ENCODE measurements around the gene TOR1B.
"Not testable (repeated sequence)": the region's sequence is repeated elsewhere in the genome, so short reads cannot be mapped to it uniquely, and the experiment has no call there.

Gene TOR1B

DNA sequence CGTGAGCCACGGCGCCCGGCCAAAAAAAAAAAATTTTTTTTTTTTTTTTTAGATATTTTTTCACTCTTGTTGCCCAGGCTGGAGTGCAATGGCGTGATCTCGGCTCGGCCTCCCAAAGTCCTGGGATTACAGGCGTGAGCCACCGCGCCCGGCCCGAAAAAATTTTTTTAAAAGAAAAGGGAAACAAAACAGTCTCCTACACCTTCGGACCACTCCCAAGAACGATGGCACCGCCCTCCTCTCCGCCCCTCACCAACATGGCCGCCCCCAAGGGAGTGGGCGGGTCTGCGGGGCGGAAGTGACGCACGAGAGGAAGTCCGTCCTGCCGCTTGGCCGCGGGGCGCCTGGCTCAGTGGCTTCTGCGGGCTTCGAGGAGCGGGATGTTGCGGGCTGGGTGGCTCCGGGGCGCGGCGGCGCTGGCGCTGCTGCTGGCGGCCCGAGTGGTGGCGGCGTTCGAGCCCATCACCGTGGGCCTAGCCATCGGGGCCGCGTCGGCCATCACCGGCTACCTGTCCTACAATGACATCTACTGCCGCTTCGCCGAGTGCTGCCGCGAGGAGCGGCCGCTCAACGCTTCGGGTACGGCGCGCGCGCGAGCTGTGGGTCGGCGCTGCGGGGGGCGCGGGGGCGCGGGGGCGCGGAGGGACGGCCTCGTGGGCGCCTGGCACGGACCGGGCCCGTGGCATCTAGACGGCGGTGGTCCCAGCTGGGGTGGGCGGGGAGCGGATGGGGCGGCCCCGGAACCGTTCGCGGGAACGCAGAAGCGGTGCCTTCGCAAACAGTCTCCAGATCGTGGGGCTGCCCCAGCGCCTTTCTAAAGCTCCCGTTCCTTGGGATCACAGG, at the start of gene TOR1B:
Gene TOR1B (plus strand): TSS at position 352 of the 843 bp plus-strand sequence. CDS start 29 bp downstream, at position 381.
- DNase-seq, result no peak

GRCh38 chr9:129755151-129755550, 47.8 kb upstream of the TOR1B start:
- DNase-seq, result no peak

DNA sequence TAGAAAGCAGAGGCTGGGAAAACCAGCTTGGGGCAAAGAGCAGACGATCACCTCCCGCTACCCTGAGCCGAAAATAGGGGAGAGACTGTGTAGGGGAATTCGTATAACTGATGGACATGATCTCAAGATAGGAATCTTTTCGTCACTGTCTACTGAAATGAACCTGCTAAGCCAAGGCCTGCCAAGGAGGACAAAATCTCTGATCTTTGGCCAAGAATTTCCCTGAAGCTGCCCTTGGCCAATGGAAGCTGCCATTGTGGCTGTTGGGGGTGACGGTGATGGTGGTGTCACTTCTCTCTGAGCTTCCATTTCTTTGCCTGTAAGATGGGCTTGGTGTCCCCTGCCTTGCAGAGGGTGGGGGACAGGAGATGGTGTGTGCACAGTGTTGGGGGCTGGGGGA, 46.8 kb upstream of the TOR1B start:
- no peak for DNase-seq

DNA sequence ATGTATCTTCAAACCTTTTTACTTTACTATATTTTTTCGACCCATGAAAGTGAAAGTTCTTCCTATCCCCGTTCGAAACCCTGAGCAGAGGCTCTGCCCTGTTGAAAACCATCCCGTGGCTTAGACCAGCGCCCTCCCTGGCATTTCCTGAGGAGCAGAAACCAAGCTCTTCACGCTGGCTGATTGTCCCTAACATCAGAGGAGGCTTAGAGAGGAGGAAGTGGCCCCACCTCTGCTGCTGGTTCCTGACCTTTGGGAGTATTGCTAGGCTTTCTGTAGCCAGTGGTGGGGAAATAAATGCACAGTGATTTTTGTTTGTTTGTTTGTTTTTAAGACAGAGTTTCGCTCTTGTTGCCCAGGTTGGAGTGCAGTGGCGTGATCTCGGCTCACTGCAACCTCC, 45.9 kb upstream of the TOR1B start:
- DNase-seq, result no peak

- no peak for DNase-seq
These were observed 43.7 kb upstream of the TOR1B start for GRCh38 chr9:129759319-129759718.

- DNase-seq, result no peak
These were observed 43.0 kb upstream of the TOR1B start for GRCh38 chr9:129759804-129760502.

DNA sequence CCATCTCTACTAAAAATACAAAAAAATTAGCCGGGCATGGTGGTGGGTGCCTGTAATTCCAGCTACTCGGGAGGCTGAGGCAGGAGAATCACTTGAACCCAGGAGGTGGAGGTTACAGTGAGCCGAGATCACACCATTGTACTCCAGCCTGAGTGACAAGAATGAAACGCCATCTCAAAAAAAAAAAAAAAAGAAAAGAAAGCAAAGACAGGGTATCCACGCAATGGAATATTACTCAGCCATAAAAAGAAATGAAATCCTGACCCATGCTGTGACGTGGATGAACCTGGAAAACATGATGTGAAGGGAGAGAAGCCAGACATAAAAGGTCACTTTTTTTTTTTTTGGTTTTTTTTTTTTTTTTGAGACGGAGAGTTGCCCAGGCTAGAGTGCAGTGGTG, 42.2 kb upstream of the TOR1B start:
- DNase-seq, result not testable (repeated sequence)

- no peak for DNase-seq
These were observed 41.6 kb upstream of the TOR1B start for GRCh38 chr9:129761293-129761900.

GRCh38 chr9:129761901-129762369, 41.0 kb upstream of the TOR1B start:
- no peak for DNase-seq

GRCh38 chr9:129762370-129762984, 40.5 kb upstream of the TOR1B start:
- not testable (repeated sequence) for DNase-seq

DNA sequence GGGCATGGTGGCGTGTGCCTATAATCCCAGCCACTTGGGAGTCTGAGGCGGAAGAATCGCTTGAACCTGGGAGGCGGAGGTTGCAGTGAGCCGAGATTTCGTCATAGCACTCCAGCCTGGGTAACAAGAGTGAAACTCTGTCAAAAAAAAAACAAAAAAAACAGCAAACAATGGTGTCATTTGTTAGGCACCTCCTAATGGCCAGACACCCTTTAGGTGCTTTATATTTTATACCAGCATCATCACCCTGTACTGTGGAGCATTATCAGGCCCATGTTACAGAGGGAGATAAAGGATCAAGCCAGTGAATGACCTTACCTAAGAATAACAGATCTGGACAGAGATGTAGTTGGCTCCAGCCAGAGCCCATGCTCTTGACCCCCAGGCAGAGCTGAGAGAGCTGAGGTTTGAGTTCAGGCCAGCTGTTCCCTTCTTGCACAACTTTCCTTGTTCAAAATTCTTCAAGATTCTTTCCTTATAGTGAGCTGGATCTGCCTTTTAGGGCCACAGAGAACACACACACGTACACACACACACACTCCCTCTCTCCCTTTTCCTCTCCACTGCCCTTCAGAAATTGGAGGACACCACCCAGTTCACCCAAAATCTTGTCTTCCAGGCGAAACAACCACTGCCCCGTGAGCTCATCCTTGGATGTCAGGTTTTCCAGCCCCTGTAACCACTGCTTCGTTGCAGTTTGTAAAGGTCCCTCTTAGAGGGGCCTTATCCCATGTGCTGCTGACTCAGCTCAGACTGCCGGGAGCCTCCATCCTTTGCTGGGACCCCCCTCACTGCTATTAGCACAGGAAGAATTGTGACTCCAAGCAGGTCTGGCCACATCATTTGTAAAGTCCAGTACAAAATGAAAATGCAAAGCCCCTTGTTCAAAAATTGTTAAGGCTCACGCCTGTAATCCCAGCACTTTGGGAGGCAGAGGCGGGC, 39.7 kb upstream of the TOR1B start:
- no peak for DNase-seq

GRCh38 chr9:129765764-129766317, 37.1 kb upstream of the TOR1B start:
- DNase-seq, result no peak

GRCh38 chr9:129768486-129768885, 34.5 kb upstream of the TOR1B start:
- DNase-seq, result no peak

- DNase-seq, result no peak
These were observed 33.3 kb upstream of the TOR1B start for GRCh38 chr9:129769669-129770068.

DNA sequence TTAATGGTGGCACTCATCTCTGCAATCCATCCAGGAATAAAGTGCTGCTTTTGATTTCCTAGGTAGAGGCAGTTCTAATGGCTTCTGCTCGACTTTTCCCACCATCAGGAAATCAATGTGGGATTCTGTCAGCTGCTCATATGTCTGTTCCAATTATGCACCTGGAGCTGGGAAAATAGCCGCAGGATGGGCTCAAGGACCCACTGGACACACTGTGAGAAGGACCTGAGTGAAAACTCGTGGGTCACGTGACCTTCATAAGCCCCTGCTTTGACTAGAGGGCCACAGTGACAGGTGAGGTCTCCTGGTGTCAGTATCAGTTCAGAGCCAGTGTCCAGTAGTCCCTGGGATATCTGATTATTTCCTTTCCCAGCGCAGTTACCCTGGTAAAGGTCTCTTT, 32.2 kb upstream of the TOR1B start:
- DNase-seq, result no peak

DNA sequence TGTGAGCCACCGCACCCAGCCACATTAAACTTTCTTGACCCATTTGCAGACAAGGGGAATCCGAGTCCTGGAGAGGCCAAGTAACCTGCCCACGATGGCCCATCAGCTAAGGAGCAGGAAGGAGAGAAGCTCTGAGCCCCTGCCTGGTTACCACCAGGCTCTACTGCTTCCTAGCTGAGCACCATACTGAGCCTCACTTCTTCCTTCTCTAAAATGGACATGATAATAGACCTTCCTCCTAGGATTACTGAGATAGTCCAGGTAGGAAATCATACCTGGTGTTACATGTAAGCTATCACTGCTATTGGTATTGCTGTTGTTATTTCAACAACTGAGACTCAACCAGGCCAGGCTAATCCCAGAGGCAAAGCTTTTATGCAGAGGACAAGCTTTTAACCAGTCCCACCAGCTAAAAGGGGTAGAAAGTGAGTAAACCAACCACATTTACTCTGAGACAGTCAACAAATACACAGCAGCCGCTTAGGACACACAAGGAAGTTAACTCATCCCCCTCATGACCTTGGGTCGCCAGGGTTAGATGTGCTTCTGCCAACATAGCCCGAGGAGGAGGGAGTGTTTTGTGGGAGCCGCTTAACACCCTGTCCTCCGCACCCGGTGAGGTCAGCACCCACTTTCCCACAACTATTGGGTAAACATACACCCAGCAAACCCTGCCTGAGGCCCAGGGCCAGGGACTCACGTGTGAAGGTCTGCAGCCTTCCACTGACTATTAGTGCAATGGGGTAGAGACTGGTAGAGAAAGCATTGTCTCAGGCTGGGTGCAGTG, 29.5 kb upstream of the TOR1B start:
- DNase-seq, result no peak

DNA sequence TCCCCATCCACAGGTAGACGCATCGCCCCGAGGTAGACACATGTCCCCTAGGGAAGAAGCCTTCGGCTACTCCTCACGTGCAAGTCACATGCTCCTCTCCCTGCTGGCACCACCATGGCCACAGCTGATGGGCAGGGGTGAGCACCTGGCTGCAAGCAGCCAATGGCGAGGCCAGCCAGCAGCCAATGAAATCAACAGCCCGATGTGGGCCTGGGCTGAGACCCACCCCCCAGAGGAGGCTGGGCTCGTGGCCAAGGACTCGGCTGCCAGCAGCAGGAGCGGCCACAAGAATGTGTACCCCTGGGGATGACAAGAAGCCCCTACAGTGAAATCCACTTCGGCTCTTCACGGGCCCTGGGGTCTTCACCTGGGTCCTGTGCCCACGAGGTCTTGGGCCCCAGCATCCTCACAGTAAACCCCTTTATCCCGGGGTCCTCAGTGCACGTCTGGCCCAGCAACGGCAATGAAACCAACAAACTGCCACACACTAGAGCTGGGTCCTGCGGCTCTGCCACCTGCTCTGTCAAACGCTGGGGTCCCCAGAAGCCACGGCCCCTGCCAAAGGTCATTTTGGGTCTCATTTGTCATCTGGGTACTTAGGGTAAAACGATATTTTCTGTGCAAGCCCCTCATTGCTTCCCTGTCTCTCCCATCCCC, 28.1 kb upstream of the TOR1B start:
- DNase-seq, result no peak

DNA sequence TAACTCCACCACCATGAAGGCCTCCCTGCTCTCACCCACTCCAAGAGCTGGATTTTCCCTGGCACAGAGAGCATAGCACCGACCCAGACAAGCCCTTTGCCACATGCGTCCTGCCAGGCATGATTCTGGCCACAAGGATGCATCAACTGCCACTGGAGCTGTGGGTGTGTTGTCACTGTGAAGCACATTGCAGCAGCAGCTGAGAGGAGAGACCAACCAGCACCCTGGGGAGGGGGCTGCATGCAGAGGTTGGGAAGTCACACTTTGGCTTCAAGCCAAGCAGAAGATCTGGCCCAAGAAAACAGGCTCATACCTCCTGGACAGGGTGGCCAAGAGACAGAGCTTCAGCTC, 27.6 kb upstream of the TOR1B start:
- no peak for DNase-seq

- not testable (repeated sequence) for DNase-seq
These were observed 26.9 kb upstream of the TOR1B start for GRCh38 chr9:129776096-129776495.

DNA sequence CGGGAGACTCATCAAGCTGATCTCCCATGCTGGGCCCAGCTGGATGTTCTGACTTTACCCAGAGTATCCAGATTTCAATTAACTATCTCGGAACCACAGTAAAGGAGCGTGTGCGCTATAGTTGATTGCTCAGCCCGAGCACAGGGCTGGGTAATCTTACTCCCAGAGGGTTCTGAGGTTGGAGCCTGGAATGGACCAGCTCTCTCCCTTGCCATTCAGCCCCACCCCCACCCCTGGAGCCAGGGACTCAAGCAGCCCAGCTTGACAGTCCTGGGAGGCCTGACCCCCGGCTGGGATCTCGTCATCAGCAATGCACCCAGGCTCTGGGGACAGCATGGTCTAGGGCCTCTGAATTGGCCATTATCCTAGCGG, 26.4 kb upstream of the TOR1B start:
- no peak for DNase-seq

Measured in cortex of kidney (tissue), 1 donor.